ENCODE data around the gene LRP2.

LRP2 gene

DNA sequence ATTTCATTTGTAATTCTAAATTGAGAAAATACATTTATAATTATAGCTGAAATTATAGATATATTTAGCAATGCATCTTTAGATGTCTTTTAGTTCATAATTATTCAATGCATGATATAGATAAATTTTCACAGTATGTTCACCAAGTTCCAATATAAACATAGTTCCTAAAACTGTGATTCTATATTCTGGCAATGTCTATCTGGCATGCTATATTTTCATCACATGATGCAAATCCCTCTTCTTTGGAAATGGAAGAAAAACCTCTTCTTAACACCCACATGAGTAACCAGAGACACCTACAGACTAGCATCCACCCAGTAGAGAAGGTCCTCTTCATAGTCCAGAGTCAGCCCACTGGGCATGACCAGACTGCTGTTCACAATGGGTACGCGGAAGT, 157.2 kb downstream of the LRP2 start:
- no peak overlapping the region for H3K4me3 ChIP-seq (IDR thresholded peaks at IDR 0.05; ENCODE audit: insufficient read depth, low read depth, low read length)
- H3K4me2 ChIP-seq: no peak overlapping the region
- H4K20me1 ChIP-seq (ENCODE audit: insufficient read depth): no peaks in the 10 kb centered on the region
- TF ChIP-seq, protein P1, sequence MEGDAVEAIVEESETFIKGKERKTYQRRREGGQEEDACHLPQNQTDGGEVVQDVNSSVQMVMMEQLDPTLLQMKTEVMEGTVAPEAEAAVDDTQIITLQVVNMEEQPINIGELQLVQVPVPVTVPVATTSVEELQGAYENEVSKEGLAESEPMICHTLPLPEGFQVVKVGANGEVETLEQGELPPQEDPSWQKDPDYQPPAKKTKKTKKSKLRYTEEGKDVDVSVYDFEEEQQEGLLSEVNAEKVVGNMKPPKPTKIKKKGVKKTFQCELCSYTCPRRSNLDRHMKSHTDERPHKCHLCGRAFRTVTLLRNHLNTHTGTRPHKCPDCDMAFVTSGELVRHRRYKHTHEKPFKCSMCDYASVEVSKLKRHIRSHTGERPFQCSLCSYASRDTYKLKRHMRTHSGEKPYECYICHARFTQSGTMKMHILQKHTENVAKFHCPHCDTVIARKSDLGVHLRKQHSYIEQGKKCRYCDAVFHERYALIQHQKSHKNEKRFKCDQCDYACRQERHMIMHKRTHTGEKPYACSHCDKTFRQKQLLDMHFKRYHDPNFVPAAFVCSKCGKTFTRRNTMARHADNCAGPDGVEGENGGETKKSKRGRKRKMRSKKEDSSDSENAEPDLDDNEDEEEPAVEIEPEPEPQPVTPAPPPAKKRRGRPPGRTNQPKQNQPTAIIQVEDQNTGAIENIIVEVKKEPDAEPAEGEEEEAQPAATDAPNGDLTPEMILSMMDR (conservative IDR thresholded peaks at IDR 0.05; ENCODE audit: low read depth, low read length): no peak
- no peaks in the 10 kb centered on the region for H3K36me3 ChIP-seq (ENCODE audit: insufficient read depth)
- no peaks in the 10 kb centered on the region for H3K79me2 ChIP-seq (ENCODE audit: insufficient read depth, low read depth)
- H3K4me1 ChIP-seq (ENCODE audit: low read depth, poor library complexity, severe bottlenecking): no peaks in the 10 kb centered on the region
- H3K9ac ChIP-seq: no peak overlapping the region
- no peak overlapping the region for H2AFZ ChIP-seq (ENCODE audit: low read depth)
- no peak overlapping the region for H3K27ac ChIP-seq
- H3K27me3 ChIP-seq (ENCODE audit: insufficient read depth, low read depth): no peaks in the 10 kb centered on the region

DNA sequence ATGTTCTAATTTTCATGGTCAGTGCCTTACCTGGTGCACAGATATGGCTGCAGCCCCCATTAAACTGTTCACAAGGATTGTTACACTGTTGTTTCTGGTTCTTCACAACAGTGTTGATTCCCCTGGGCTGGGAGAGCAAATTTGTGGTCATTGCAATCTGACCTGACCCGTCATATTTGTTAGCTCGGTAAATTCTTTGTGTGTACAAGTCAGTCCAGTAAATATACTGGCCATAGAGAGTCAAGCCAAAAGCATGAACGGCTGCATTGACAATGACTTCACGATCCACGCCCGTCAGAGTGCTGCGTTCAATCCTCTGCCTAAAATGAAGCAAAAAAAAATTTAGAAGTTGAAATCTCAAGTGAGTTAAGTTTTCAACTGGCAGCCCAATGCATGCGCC, 158.4 kb downstream of the LRP2 start:
- Histone ChIP-seq H3K4me3 (IDR thresholded peaks at IDR 0.05; ENCODE audit: insufficient read depth, low read depth, low read length) (no peak overlapping the region), H3K27me3 (ENCODE audit: insufficient read depth, low read depth) (no peaks in the 10 kb centered on the region), H2AFZ (ENCODE audit: low read depth) (no peak overlapping the region), H3K27ac (no peak overlapping the region), H3K36me3 (ENCODE audit: insufficient read depth) (no peaks in the 10 kb centered on the region), H3K4me1 (ENCODE audit: low read depth, poor library complexity, severe bottlenecking) (no peaks in the 10 kb centered on the region), H3K9ac (no peak overlapping the region), H3K4me2 (no peak overlapping the region), H3K79me2 (ENCODE audit: insufficient read depth, low read depth) (no peaks in the 10 kb centered on the region), H4K20me1 (ENCODE audit: insufficient read depth) (no peaks in the 10 kb centered on the region)
- TF ChIP-seq, protein P1 (conservative IDR thresholded peaks at IDR 0.05; ENCODE audit: low read depth, low read length): no peak

DNA sequence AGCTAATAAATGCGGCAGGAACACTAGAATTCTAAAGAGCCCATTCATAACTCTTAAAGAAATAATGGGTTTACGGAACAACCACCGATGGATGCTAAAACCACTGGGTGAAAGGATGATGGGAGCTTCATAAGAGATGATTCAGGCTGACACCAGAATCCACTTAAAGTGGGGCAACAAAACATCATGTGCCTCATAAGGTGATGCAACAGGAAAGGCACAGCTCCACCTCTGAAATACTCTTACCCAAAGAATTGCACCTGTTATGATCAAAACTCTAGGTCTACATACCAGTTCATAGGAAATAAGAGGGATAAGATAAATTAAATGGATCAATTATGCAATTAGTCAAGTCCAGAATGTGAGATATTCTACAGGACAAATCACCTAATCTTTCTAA, 161.6 kb downstream of the LRP2 start:
- Histone ChIP-seq H3K27me3 (ENCODE audit: insufficient read depth, low read depth) (no peaks in the 10 kb centered on the region), H4K20me1 (ENCODE audit: insufficient read depth) (no peaks in the 10 kb centered on the region), H3K79me2 (ENCODE audit: insufficient read depth, low read depth) (no peaks in the 10 kb centered on the region), H3K4me1 (ENCODE audit: low read depth, poor library complexity, severe bottlenecking) (no peaks in the 10 kb centered on the region), H3K9ac (no peak overlapping the region), H3K36me3 (ENCODE audit: insufficient read depth) (no peaks in the 10 kb centered on the region), H2AFZ (ENCODE audit: low read depth) (no peak overlapping the region), H3K4me3 (IDR thresholded peaks at IDR 0.05; ENCODE audit: insufficient read depth, low read depth, low read length) (no peak overlapping the region), H3K27ac (no peak overlapping the region), H3K4me2 (no peak overlapping the region)
- TF ChIP-seq, protein P1 (conservative IDR thresholded peaks at IDR 0.05; ENCODE audit: low read depth, low read length): no peak

DNA sequence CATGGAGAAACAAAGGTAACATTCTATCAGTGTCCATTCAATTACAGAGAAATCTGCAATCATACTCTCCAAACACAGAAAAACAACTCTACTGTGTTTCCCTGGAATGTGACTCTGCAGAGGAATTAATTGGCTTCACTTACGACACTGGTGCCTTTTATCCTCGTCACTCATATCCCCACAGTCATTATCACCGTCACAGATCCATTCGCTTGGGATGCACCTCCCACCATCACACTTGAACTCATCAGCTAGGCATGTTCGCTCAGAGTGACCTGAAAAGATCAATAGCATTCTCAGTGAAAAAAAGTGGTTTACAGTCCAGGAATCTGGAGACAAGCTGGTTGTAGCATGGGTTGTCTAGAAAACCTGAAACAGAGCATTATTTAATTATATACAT, 168.7 kb downstream of the LRP2 start:
- H2AFZ ChIP-seq (ENCODE audit: low read depth): no peak overlapping the region
- H4K20me1 ChIP-seq (ENCODE audit: insufficient read depth): no peaks in the 10 kb centered on the region
- H3K4me2 ChIP-seq: no peak overlapping the region
- no peaks in the 10 kb centered on the region for H3K27me3 ChIP-seq (ENCODE audit: insufficient read depth, low read depth)
- no peaks in the 10 kb centered on the region for H3K79me2 ChIP-seq (ENCODE audit: insufficient read depth, low read depth)
- H3K4me1 ChIP-seq (ENCODE audit: low read depth, poor library complexity, severe bottlenecking): no peaks in the 10 kb centered on the region
- no peak overlapping the region for H3K27ac ChIP-seq
- no peak overlapping the region for H3K4me3 ChIP-seq (IDR thresholded peaks at IDR 0.05; ENCODE audit: insufficient read depth, low read depth, low read length)
- no peak overlapping the region for H3K9ac ChIP-seq
- TF ChIP-seq, protein P1 (conservative IDR thresholded peaks at IDR 0.05; ENCODE audit: low read depth, low read length): no peak
- no peaks in the 10 kb centered on the region for H3K36me3 ChIP-seq (ENCODE audit: insufficient read depth)
